KBM-7 (cell line): Measurements from ENCODE around the gene POLR2C.

ENCODE experiments used
- DNase-seq: peaks from one replicate; pipeline ENCODE4 v3.0.0-alpha.2; 2015
- in situ Hi-C: fragments of 300-500 bp; cut with MboI; formaldehyde crosslinking; loops from 2 replicates; pipeline ENCODE4 v1.14.3; 2020; ENCODE audit warnings: low sequenced_read_pairs, low pct_unique_long_range_greater_than_20kb, mixed read lengths

The POLR2C gene

GRCh38 chr16:57514791-57515600 is 52.5 kb downstream of the POLR2C start:
- no peak for DNase-seq
- in situ Hi-C loops, result no loop called here

GRCh38 chr16:57516176-57516725 is 53.8 kb downstream of the POLR2C start:
- no peak for DNase-seq
- in situ Hi-C loops, result no loop called here

GRCh38 chr16:57516773-57517172 is 54.3 kb downstream of the POLR2C start:
- in situ Hi-C loops, result no loop called here

DNA sequence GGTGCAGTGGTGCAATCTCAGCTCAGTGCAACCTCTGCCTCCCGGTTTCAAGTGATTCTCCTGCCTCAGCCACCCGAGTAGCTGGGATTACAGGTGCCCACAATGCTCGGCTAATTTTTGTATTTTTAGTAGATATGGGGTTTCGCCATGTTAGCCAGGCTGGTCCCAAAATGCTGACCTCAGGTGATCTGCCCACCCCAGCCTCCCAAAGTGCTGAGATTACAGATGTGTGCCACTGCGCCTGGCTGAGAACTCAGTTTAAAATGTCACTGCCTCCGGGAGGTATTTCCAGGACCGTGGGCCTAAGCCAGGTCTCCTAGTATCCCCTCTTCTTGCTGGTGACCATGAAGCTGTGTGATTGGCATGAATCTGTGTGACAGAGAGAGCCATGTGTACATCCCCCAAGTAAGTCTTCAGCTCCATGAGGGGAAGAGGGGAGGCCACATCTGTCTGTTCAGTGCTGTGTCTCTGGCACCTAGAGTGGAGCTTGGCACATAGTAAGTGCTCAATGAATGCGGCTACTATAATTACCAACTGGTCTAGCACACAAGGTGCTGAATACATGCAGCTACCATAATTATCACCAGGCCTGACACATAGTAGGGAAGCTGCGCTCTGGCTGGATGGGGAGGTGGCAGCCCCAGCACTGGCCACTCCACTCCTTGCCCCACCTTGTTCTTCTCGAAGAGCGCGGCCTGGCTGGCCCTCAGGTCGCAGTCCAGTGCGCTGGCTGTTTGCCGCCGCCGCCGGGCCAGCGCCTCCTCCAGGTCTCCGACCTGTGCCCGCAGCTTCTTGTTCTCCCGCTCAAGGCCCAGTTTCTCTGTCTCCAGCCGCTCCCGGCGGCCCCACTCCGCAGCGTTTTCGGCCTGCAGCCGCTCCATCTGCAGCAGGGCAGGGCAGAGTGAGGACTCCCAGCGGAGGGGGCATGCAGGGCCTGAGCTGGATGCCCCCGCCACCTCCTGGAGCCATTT is 55.2 kb downstream of the POLR2C start:
- in situ Hi-C loops, result no loop called here
- DNase-seq, result no peak

More at GRCh38 chr16:57516773-57517172, 54.3 kb downstream of the POLR2C start:
- DNase-seq, result no peak

- in situ Hi-C loops, result no loop called here
These were observed 56.0 kb downstream of the POLR2C start for GRCh38 chr16:57518520-57518919.

DNA sequence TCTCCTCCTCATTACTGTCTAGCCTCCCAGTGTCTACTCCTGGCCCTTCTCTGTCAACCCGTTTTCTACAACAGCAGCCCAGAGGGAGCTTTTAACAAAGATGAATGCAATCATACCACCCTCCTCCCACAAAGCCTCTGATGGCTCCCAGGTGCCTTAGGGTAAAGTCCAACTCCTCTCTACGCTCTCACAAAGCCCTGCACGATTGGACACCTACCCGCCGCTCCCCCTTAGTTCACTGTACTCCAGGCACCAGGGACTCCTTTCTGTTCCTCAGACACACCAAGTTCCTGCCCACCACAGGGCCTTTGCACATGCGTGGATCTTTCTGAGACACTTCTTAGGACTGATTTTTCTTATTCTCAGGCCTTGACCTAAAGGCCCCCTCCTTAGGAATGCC is 56.4 kb downstream of the POLR2C start:
- DNase-seq, result no peak
- in situ Hi-C loops, result no loop called here

More at GRCh38 chr16:57518520-57518919, 56.0 kb downstream of the POLR2C start:
- no peak for DNase-seq

- in situ Hi-C loops, result no loop called here
- DNase-seq, result peak; percentile 80
These were observed 57.4 kb downstream of the POLR2C start for GRCh38 chr16:57519796-57520360.
